HepG2 (cell line): ENCODE data around the gene PDK2.

Experiments used
- PHF21A ChIP-seq: sonication (generic); formaldehyde crosslinking; IDR thresholded peaks from 2 replicates; pipeline ENCODE4 v1.5.0; 2020; ENCODE audit warnings: mild to moderate bottlenecking, missing genetic modification reagents
- PTBP1 ChIP-seq: fragments of 200-400 bp; formaldehyde crosslinking; IDR thresholded peaks from 2 replicates; pipeline ENCODE4 v1.6.1; 2018; ENCODE audit warnings: low read length, low read depth; ENCODE audit not compliant: poor library complexity, severe bottlenecking
- TAF1 ChIP-seq: sonication (generic); formaldehyde crosslinking; IDR thresholded peaks from 2 replicates; pipeline ENCODE4 v1.4.0; 2020; ENCODE audit warnings: missing genetic modification reagents
- ZNF230 ChIP-seq: sonication (generic); formaldehyde crosslinking; IDR thresholded peaks from 2 replicates; pipeline ENCODE4 v1.4.0; 2020; ENCODE audit warnings: mild to moderate bottlenecking, missing genetic modification reagents
- ZNF547 ChIP-seq: sonication (generic); formaldehyde crosslinking; IDR thresholded peaks from 2 replicates; pipeline ENCODE4 v1.5.1; 2020; ENCODE audit warnings: mild to moderate bottlenecking, missing genetic modification reagents
- ZNF549 ChIP-seq: sonication (generic); formaldehyde crosslinking; IDR thresholded peaks from 2 replicates; pipeline ENCODE4 v1.5.0; 2020; ENCODE audit warnings: missing genetic modification reagents
- TF ChIP-seq, protein P1 (sequence below): sonication (generic); formaldehyde crosslinking; IDR thresholded peaks from 2 replicates; pipeline ENCODE4 v1.5.0; 2020; ENCODE audit warnings: mild to moderate bottlenecking, missing genetic modification reagents, moderate library complexity

DNA sequence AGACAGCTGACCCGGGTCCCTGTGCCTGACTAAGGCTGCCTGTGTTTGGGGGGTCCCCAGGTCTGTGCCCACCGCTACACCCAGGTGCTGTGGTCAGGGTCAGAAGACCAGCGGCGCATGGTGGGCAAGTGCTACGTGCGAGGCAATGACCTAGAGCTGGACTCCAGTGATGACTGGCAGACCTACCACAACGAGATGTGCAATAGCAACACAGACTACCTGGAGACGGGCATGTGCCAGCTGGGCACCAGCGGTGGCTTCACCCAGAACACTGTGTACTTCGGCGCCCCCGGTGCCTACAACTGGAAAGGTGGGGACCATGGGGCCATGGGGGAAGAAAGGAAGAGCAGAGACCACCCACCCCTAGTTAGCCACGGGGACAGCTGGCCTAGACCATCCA lies 27.2 kb upstream of the PDK2 start:
- no peak for TF ChIP-seq ZNF230 (CRISPR knock-in tag)
- TF ChIP-seq ZNF549 (CRISPR knock-in tag): no peak
- TF ChIP-seq PTBP1: no peak
- no peak for TF ChIP-seq TAF1 (CRISPR knock-in tag)
- TF ChIP-seq, protein P1, sequence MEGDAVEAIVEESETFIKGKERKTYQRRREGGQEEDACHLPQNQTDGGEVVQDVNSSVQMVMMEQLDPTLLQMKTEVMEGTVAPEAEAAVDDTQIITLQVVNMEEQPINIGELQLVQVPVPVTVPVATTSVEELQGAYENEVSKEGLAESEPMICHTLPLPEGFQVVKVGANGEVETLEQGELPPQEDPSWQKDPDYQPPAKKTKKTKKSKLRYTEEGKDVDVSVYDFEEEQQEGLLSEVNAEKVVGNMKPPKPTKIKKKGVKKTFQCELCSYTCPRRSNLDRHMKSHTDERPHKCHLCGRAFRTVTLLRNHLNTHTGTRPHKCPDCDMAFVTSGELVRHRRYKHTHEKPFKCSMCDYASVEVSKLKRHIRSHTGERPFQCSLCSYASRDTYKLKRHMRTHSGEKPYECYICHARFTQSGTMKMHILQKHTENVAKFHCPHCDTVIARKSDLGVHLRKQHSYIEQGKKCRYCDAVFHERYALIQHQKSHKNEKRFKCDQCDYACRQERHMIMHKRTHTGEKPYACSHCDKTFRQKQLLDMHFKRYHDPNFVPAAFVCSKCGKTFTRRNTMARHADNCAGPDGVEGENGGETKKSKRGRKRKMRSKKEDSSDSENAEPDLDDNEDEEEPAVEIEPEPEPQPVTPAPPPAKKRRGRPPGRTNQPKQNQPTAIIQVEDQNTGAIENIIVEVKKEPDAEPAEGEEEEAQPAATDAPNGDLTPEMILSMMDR: no peak
- no peak for TF ChIP-seq PHF21A (CRISPR knock-in tag)
- no peak for TF ChIP-seq ZNF547 (CRISPR knock-in tag)
